SU-DHL-6 (cell line): Measurements from ENCODE around the gene COQ5.

Experiments used
- H2AFZ ChIP-seq: fragments of 200-600 bp; sonication (generic); 2 replicates; pipeline ENCODE4 v1.6.1; 2014; ENCODE audit warnings: low read depth, mild to moderate bottlenecking, moderate library complexity, mixed read lengths, antibody characterized with exemption, low read length; ENCODE audit not compliant: severe bottlenecking
- H3F3A ChIP-seq: fragments of 200-600 bp; shearing (Covaris generic); 2 replicates; pipeline ENCODE4 v1.6.0; 2016; ENCODE audit warnings: antibody characterized with exemption, mild to moderate bottlenecking; ENCODE audit not compliant: insufficient read depth
- H3K27ac ChIP-seq: fragments of 200-600 bp; sonication (generic); 2 replicates; pipeline ENCODE4 v1.5.1; 2016; ENCODE audit warnings: low read depth, mild to moderate bottlenecking, low read length, moderate library complexity, mixed read lengths
- H3K27me3 ChIP-seq: fragments of 200-600 bp; sonication (generic), shearing (Covaris generic); 2 replicates; pipeline ENCODE4 v1.6.0; 2014; ENCODE audit warnings: mild to moderate bottlenecking, low read length
- H3K36me3 ChIP-seq: fragments of 200-600 bp; sonication (generic); 2 replicates; pipeline ENCODE4 v1.6.1; 2014; ENCODE audit warnings: mild to moderate bottlenecking, low read length, mixed read lengths
- H3K4me2 ChIP-seq: fragments of 300-600, 200-600 bp; shearing (Covaris generic), sonication (generic); 2 replicates; pipeline ENCODE4 v1.6.0; 2014; ENCODE audit warnings: low read length, low read depth, mild to moderate bottlenecking; ENCODE audit not compliant: poor library complexity, severe bottlenecking
- H3K4me3 ChIP-seq: fragments of 200-600 bp; sonication (generic); 2 replicates; pipeline ENCODE4 v1.5.1; 2014; ENCODE audit warnings: antibody characterized with exemption, low read length, mild to moderate bottlenecking, mixed read lengths; ENCODE audit not compliant: insufficient read depth, poor library complexity, severe bottlenecking
- H3K79me2 ChIP-seq: fragments of 200-600 bp; sonication (generic); 2 replicates; pipeline ENCODE4 v1.6.1; 2014; ENCODE audit warnings: mild to moderate bottlenecking, low read length, moderate library complexity; ENCODE audit not compliant: insufficient read depth
- H3K9ac ChIP-seq: fragments of 200-600 bp; sonication (generic); 2 replicates; pipeline ENCODE4 v1.7.0; 2014; ENCODE audit warnings: mild to moderate bottlenecking, low read length
- H3K9me2 ChIP-seq: fragments of 200-600 bp; sonication (generic); replicated peaks from 2 replicates; pipeline ENCODE4 v1.6.1; 2014; ENCODE audit warnings: low read length; ENCODE audit not compliant: insufficient read depth
- H3K9me3 ChIP-seq: fragments of 200-600 bp; sonication (generic); 2 replicates; pipeline ENCODE4 v1.6.1; 2014; ENCODE audit warnings: low read length, mixed read lengths; ENCODE audit not compliant: insufficient read depth
- H4K20me1 ChIP-seq: fragments of 200-600 bp; sonication (generic); 2 replicates; pipeline ENCODE4 v1.6.1; 2014; ENCODE audit warnings: low read depth, mild to moderate bottlenecking, antibody characterized with exemption, low read length, moderate library complexity, mixed read lengths
- EZH2phosphoT487 ChIP-seq: fragments of 200-600 bp; sonication (generic), shearing (Covaris generic); conservative IDR thresholded peaks from 2 replicates; pipeline ENCODE4 v1.6.1; 2018; ENCODE audit warnings: mild to moderate bottlenecking, antibody characterized with exemption, low read length, moderate library complexity, mixed read lengths
- TF ChIP-seq, protein P1 (sequence below): fragments of 200-600 bp; sonication (generic); IDR thresholded peaks from one replicate; pipeline ENCODE4 v1.5.1; 2017; ENCODE audit warnings: antibody characterized with exemption, mild to moderate bottlenecking, low read length, moderate library complexity; ENCODE audit not compliant: insufficient read depth, poor library complexity, severe bottlenecking

Gene COQ5

DNA sequence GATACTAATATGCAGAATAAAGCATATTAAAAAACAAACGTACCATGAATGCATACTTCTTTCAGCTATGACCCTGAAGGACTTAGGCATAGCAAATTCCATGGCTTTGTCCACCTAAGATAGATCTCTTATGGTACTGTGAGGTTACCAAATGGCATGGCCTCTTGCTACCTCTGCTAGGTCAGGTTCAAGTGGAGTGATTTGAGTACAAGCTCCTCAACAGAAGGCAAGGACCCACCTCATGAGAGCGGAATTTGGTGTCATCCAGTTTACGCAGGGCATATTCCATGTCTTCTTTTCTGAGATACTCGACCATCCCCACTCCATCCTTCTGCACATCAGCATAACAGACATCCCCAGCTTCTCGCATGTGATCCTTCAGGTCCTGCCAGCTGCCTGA is 65.2 kb downstream of the COQ5 start:
- Histone ChIP-seq H3K27ac (no peak overlapping the region), H4K20me1 (peaks cover 37% of the 10 kb centered on the region), H3K27me3 (no peaks in the 10 kb centered on the region), H3K4me3 (no peak overlapping the region), H3K36me3 (peaks cover 45% of the 10 kb centered on the region), H3K9ac (no peak overlapping the region), H3K79me2 (peaks cover 48% of the 10 kb centered on the region), H3K4me2 (no peak overlapping the region), H3K9me2 (no peaks in the 10 kb centered on the region), H3K9me3 (no peaks in the 10 kb centered on the region), H2AFZ (no peak overlapping the region), H3F3A (peaks cover 26% of the 10 kb centered on the region; the same call in 1 of the 2 replicates)
- TF ChIP-seq, protein P1, sequence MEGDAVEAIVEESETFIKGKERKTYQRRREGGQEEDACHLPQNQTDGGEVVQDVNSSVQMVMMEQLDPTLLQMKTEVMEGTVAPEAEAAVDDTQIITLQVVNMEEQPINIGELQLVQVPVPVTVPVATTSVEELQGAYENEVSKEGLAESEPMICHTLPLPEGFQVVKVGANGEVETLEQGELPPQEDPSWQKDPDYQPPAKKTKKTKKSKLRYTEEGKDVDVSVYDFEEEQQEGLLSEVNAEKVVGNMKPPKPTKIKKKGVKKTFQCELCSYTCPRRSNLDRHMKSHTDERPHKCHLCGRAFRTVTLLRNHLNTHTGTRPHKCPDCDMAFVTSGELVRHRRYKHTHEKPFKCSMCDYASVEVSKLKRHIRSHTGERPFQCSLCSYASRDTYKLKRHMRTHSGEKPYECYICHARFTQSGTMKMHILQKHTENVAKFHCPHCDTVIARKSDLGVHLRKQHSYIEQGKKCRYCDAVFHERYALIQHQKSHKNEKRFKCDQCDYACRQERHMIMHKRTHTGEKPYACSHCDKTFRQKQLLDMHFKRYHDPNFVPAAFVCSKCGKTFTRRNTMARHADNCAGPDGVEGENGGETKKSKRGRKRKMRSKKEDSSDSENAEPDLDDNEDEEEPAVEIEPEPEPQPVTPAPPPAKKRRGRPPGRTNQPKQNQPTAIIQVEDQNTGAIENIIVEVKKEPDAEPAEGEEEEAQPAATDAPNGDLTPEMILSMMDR, result no peak
- no peak for TF ChIP-seq EZH2phosphoT487

DNA sequence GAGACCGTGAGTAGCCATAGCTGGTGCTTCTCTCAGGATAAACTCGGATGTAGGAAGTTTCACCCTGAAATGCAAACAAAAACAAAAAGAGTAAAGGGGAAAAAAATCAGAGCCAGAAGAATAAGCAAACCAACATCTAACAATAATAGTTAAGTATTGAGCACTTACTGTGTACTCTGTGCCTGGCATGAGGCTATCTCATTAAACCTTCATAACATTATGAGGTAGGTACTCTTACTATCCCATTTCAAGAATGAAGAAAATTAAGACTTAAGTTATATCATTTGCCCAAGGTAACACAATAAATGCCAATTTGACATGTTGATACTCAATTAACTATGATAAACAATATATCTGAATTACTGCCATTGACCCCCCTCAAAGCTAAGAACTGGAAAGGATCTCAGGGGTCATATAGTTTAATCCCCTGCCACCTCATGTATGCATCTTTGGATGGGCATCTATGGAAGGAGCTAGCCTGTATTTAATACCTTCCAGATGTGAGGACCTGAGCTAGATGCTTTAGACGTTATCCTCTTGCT is 66.8 kb downstream of the COQ5 start:
- H3K9me3 ChIP-seq, result no peaks in the 10 kb centered on the region
- H3K79me2 ChIP-seq, result peaks cover 33% of the 10 kb centered on the region
- no peak overlapping the region for H3K4me3 ChIP-seq
- no peaks in the 10 kb centered on the region for H3K9me2 ChIP-seq
- peaks cover 22% of the 10 kb centered on the region; the same call in 1 of the 2 replicates for H3F3A ChIP-seq
- H3K4me2 ChIP-seq, result no peak overlapping the region
- peaks cover 45% of the 10 kb centered on the region for H3K36me3 ChIP-seq
- peaks cover 24% of the 10 kb centered on the region for H4K20me1 ChIP-seq
- no peaks in the 10 kb centered on the region for H3K27me3 ChIP-seq
- TF ChIP-seq, protein P1, result no peak
- TF ChIP-seq EZH2phosphoT487, result no peak
- no peak overlapping the region for H2AFZ ChIP-seq
- H3K27ac ChIP-seq, result no peak overlapping the region
- H3K9ac ChIP-seq, result no peak overlapping the region

DNA sequence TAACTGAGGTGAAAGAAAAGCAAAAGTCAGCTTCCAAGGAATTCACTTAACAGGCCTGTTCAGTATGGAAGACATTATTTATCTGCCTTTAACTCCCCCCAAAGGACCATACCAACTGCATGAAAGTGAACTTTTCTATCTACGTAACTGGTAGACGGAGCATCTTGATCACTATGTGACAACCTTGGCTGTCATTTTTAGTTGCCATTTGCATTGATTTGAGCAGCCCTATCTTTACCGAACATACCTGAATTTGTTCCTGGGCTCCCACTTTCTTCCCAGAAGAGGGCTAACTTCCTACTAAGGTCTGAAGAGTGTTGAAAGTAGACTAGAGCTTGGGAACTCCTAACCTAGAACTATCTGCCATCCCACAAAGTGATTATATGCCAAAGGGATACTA is 68.8 kb downstream of the COQ5 start:
- H2AFZ ChIP-seq, result no peak overlapping the region
- H3K4me2 ChIP-seq, result no peak overlapping the region
- peaks cover 25% of the 10 kb centered on the region; the same call in 1 of the 2 replicates for H3F3A ChIP-seq
- H3K9me3 ChIP-seq, result no peaks in the 10 kb centered on the region
- peaks cover 18% of the 10 kb centered on the region for H3K79me2 ChIP-seq
- no peak overlapping the region for H3K27ac ChIP-seq
- no peaks in the 10 kb centered on the region for H3K9me2 ChIP-seq
- H3K27me3 ChIP-seq, result no peaks in the 10 kb centered on the region
- H3K9ac ChIP-seq, result no peak overlapping the region
- no peak overlapping the region for H3K4me3 ChIP-seq
- H3K36me3 ChIP-seq, result peaks cover 38% of the 10 kb centered on the region
- H4K20me1 ChIP-seq, result peaks cover 9% of the 10 kb centered on the region
- no peak for TF ChIP-seq EZH2phosphoT487
- TF ChIP-seq, protein P1, result no peak
